Activated CD8-positive, alpha-beta memory T cell treated with anti-CD3 and anti-CD28 coated beads for 4 hours (primary cell): ENCODE data around the gene GAGE12J.
"Not testable (repeated sequence)": the region's sequence is repeated elsewhere in the genome, so short reads cannot be mapped to it uniquely, and the experiment has no call there.

Source experiments
- DNase-seq, 2 donors: peaks; one replicate each; pipeline ENCODE4 v3.0.0-alpha.2; 2020; ENCODE audit warnings: low read depth in 2 of 2

Gene GAGE12J

DNA sequence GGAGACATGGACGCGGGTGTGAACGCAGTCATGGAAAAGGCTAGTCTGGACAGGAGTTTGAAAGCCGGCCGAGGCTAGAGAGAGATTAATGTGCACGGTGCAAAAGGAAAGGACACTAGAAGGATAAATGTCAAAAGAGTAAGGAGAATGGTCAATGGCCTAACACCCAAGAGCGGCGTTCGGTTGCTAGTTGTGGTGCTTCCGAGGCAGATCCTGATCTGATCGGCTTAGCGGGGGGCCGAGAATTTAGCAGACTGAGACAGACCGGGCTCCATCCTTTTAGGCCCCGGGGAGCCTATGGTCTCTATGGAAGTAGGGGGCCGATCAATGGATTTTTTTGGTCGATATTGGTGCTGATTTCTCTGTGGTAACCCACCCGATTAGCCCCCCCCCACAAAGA, 11.5 kb upstream of the GAGE12J start:
- no peak for DNase-seq

DNA sequence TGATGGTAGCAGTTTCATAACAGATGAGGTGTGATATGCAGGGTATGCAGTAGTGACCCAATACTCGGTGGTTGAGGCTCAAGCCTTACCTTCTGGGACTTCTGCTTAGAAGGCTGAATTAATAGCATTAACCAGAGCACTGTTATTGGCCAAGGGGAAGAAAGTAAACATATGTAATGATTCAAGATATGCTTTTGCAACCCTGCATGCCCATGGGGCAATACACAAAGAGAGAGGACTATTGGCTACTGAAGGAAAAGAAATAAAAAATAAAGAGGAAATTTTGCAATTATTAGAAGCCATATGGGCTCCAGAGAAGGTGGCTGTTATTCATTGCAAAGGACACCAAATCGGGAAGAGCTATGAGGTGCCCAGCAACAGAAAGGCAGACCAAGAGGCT, 9.7 kb upstream of the GAGE12J start:
- no peak for DNase-seq

DNA sequence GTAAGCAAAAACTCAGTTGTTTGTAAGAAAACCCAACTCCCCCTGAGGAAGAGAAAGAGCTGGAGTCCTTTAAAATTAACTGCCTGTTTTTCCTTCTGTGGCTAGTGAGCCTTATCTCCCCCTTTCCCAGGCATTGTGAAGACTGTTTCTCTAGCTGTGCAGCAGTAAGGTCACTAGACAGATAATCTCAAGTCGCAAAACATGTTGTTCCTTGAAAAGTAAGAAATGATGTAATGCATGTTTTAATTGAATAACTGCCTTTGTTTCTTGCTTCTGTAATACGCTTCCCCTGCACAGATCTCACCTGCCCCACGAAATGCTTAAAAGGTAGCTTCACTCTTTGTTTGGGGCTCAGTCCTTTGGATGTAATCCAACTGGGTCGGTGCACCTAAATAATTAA, 5.8 kb upstream of the GAGE12J start:
- DNase-seq = no peak

DNA sequence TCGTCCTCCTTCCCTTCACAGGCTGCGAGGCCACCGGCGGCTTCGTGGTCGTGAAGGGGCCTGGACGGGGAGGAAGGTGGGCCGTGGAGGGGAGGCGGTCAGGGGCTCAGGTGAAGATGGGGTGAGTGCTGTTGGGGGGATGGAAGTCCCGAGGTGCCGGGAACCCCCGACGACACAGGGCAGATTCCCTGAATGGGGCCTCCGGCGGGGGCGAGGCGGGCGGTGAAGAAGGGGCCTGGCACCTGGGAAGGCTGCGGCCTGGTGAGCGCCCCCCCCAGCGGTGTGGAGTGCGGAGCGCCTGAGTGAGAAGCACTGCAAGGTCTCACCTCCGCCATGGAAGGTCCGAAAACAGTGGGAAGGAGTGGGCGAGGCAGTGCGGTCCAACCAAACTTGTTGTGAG, 429 bp downstream of the GAGE12J start:
- DNase-seq = not testable (repeated sequence)

DNA sequence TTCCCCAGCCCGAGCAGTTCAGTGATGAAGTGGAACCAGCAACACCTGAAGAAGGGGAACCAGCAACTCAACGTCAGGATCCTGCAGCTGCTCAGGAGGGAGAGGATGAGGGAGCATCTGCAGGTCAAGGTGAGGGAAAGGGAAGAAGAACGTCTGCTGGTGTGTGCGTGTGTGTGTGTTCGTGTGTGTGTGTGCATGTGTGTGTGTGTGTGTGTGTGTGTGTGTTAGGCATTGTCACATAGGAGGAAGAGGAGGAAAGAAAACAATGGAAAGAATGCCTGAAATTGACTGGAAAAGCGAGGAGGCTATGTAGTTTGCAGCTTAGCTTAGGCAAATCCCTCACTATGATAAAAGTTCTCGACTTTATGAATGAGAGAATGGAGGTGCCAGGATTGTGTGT, 1.9 kb downstream of the GAGE12J start:
- DNase-seq = not testable (repeated sequence)

DNA sequence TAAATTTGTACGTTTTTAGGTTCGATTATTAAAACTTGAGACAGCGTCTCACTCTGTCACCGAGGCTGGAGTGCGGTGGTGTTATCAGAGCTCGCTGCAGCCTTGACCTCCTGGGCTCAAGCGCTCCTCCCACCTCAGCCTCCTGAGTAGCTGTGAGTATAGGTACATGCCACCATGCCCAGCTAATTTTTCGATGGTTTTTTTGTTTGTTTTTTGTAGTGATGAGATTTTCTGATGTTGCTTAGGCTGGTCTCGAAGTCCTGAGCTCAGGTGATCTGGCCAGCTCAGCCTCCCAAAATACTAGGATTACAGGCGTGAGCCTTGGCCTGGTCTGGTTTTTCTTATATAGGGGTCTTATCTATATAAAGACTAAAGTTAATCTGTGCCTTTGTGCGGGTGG, 8.6 kb downstream of the GAGE12J start:
- not testable (repeated sequence) for DNase-seq

DNA sequence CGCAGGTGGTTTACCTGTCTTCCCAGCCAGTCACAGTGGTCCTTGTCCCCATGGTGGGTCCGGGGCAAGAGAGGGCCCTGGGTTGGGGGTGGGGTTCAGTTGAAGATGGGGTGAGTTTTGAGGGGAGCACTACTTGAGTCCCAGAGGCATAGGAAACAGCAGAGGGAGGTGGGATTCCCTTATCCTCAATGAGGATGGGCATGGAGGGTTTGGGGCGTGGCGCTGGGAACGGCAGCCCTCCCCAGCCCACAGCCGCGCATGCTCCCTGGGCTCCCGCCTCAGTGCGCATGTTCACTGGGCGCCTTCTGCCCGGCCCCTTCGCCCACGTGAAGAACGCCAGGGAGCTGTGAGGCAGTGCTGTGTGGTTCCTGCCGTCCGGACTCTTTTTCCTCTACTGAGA, 9.4 kb downstream of the GAGE12J start, which contains the start of gene GAGE13:
Gene GAGE13 (plus strand): TSS at position 301 of the 400 bp plus-strand sequence. CDS start 1,156 bp downstream, outside the sequence.
- DNase-seq = not testable (repeated sequence)

GRCh38 chrX:49331841-49332240, 10.0 kb downstream of the GAGE12J start:
- DNase-seq = not testable (repeated sequence)

DNA sequence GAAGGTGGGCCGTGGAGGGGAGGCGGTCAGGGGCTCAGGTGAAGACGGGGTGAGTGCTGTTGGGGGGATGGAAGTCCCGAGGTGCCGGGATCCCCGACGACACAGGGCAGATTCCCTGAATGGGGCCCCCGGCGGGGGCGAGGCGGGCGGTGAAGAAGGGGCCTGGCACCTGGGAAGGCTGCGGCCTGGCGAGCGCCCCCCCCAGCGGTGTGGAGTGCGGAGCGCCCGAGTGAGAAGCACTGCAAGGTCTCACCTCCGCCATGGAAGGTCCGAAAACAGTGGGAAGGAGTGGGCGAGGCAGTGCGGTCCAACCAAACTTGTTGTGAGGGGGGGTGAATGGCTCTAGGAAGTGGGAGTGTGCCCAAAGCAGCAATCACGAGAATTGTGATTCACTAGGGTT, 19.6 kb downstream of the GAGE12J start:
- DNase-seq = not testable (repeated sequence)

DNA sequence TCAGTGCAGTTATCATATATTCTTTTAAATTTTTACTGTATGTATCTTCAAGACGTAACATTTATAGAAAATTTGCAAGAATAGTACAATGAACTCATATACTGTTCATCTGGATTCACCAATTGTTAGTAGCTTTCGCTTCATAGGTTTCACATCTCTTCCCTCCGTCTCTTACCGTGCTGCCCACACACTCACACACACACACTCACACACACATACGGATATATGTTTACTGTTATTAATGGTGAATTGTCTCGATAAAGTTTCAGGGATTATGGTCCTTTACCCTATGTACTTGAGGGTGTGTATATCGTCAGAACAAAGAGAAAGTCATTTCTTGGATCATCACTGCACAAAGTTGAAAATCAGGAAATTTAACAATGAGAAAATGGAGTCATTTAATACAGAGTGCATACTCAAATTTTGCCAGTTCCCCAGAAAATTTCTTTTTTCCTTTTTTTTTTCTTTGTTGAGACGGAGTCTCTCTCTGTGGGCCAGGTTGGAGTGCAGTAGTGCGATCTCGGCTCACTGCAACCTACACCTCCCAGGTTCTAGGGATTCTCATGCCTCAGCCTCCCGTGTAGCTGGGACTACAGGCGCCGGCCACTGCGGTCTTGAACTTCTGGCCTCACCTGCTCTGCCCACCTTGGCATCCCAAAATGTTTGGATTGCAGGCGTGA, 22.8 kb downstream of the GAGE12J start:
- not testable (repeated sequence) for DNase-seq

GRCh38 chrX:49345402-49345801, 23.6 kb downstream of the GAGE12J start:
- DNase-seq = not testable (repeated sequence)

- DNase-seq = not testable (repeated sequence)
These were observed 24.3 kb downstream of the GAGE12J start for GRCh38 chrX:49346150-49346549.
